HG03095 (cell line): ENCODE data around the gene AHNAK2.
"Not testable (repeated sequence)": the region's sequence is repeated elsewhere in the genome, so short reads cannot be mapped to it uniquely, and the experiment has no call there.

Experiments
- ATAC-seq: cut with Tn5 transposase; IDR thresholded peaks from one replicate; pipeline ENCODE4 v1.9.1; 2021; ENCODE audit warnings: moderate library complexity; ENCODE audit not compliant: unreplicated experiment

Gene AHNAK2

DNA sequence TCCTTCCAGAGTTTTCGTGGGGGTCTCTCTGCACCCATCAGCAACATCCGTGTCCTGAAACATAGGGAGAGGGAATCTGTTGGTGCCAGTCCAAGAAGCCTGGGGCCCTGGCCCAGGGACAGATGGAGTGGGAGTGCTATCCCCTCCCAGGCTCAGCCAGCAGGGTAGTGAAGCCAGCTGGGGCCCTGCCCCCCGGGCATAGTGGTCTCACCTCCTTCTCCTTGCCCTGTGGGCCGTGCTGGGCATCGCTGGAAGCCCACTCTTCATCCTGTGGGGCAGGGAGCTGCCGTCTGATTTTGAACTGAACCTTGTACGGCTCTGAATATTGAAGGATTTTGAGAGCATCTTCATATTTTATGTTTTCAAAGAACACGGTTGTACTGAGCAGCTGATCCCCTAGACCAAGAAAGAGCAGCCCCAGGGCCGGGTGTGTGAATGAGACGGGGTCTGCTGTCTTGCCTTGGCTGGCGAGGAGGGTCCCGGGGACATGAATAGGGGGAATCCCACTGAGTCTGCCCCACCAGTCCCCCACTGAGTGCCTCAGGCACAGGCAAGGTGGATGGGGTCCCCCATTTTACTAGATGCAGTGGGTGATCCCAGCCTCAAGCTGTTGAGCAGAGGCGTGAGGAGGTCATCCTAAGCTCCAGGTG, 23.3 kb downstream of the AHNAK2 start:
- no peak for ATAC-seq

DNA sequence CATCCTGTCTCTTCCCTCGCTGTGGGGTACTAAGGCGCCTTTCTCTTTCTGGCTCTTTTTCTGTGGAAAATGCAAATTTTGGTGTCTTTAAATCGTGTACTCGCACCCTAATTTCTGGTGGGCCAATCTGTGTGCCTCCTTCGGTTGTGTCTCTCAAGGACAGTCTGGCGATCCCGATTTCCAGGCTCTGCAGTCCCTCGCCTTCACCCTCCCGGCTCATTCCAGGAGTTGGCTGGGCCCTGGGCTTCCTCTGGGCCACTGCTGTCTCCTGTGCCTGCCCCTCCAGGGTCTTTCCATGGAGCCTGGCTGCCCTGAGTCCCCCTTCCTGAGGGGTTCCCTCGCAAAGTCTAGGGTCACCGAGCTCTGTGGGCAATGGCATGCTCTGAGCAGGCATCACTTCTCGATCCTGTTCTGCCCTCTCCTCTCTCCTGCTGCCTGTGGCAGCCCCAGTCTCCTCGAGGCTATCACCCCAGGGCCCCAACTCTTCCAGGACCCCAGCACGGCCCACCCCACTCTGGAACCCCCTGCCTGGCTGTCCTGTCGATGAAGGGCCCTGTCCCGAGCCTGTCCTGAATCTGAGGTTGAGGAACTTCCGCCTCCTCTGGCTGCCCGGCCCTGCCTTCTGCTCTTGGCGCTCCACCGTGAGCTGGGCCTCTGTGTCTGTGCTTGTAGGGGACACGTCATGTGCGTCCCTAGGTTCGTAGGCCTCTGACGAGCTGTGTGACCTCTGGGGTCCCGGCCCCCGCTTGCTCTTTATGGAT, 24.1 kb downstream of the AHNAK2 start:
- ATAC-seq, result no peak

DNA sequence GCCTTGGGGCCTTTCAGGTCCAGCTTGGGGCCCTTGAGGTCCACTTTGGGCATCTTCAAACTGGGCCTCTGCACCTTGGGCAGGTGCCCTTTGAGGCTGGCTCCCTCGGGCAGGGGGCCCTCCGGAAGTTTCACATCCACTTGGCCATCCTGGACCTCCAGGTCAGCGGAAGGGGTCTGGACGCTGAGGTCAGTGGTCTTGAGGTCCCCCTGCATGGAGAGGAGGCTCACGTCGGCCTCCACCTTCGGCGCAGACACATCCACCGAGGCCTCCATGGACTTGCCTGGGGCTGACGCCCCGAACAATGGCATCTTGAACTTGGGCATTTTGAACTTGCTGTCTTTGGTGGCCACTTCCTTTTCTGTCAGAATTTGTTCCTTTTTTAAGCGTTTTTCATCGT, 25.1 kb downstream of the AHNAK2 start:
- no peak for ATAC-seq

DNA sequence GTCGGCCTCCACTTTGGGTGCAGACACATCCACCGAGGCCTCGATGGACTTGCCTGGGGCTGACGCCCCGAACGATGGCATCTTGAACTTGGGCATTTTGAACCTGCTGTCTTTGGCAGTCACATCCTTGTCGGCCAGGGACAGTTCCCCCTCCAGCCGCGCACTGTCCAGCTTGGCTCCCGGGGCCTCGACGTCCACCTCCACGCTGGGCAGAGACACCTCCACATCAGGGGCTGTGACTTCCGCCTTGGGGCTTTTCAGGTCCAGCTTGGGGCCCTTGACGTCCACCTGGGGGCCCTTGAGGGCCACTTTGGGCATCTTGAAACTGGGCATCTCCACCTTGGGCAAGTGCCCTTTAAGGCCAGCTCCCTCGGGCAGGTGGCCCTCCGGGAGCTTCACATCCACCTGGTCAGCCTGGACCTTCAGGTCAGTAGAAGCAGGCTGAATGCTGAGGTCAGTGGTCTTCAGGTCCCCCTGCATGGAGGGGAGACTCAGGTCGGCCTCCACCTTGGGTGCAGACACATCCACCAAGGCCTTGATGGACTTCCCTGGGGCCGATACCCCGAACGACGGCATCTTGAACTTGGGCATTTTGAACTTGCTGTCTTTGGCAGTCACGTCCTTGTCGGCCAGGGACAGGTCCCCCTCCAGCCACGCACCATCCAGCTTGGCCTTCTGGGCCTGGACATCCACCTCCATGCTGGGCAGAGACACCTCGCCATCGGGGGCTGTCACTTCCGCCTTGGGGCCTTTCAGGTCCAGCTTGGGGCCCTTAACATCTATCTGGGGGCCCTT, 26.1 kb downstream of the AHNAK2 start:
- ATAC-seq, result not testable (repeated sequence)

DNA sequence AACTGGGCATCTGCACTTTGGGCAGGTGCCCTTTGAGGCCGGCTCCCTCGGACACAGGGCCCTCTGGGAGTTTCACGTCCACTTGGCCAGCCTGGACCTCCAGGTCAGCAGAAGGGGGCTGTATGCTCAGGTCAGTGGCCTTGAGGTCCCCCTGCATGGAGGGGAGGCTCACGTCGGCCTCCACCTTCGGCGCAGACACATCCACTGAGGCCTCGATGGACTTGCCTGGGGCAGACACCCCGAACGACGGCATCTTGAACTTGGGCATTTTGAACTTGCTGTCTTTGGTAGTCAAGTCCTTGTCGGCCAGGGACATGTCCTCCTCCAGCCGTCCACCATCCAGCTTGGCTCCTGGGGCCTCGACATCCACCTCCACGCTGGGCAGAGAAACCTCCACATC, 27.5 kb downstream of the AHNAK2 start:
- not testable (repeated sequence) for ATAC-seq

DNA sequence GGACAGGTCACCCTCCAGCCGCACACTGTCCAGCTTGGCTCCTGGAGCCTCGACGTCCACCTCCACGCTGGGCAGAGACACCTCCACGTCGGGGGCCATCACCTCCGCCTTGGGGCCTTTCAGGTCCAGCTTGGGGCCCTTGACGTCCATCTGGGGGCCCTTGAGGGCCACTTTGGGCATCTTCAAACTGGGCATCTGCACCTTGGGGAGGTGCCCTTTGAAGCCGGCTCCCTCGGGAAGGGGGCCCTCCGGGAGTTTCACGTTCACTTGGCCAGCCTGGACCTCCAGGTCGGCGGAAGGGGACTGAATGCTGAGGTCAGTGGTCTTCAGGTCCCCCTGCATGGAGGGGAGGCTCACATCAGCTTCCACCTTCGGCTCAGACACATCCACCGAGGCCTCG, 28.2 kb downstream of the AHNAK2 start:
- no peak for ATAC-seq

GRCh38 chr14:104949406-104949955, 28.7 kb downstream of the AHNAK2 start:
- ATAC-seq, result not testable (repeated sequence)

GRCh38 chr14:104948736-104949031, 29.5 kb downstream of the AHNAK2 start:
- no peak for ATAC-seq

GRCh38 chr14:104947881-104948735, 30.1 kb downstream of the AHNAK2 start:
- ATAC-seq, result not testable (repeated sequence)

DNA sequence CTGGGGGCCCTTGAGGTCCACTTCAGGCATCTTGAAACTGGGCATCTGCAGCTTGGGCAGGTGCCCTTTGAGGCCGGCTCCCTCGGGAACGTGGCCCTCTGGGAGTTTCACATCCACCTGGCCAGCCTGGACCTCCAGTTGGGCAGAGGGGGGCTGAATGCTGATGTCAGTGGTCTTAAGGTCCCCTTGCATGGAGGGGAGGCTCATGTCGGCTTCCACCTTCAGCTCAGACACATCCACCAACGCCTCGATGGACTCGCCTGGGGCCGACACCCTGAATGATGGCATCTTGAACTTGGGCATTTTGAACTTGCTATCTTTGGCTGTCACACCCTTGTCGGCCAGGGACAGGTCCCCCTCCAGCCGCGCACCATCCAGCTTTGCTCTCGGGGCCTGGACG, 31.0 kb downstream of the AHNAK2 start:
- ATAC-seq, result not testable (repeated sequence)

DNA sequence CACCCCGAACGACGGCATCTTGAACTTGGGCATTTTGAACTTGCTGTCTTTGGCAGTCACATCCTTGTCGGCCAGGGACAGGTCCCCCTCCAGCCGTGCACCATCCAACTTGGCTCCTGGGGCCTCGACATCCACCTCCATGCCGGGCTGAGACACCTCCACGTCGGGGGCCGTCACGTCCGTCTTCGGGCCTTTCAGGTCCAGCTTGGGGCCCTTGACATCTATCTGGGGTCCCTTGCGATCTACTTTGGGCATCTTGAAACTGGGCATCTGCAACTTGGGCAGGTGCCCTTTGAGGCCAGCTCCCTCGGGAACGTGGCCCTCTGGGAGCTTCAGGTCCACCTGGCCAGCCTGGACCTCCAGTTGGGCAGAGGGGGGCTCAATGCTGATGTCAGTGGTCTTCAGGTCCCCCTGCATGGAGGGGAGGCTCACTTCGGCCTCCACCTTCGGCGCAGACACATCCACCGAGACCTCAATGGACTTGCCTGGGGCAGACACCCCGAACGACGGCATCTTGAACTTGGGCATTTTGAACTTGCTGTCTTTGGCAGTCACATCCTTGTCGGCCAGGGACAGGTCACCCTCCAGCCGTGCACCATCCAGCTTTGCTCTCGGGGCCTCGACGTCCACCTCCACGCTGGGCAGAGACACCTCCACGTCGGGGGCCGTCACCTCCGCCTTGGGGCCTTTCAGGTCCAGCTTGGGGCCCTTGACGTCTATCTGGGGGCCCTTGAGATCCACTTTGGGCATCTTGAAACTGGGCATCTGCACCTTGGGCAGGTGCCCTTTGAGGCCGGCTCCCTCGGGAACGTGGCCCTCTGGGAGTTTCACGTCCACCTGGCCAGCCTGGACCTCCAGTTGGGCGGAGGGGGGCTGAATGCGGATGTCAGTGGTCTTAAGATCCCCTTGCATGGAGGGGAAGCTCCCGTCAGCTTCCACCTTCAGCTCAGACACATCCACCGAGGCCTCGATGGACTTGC, 31.9 kb downstream of the AHNAK2 start:
- ATAC-seq, result not testable (repeated sequence)

GRCh38 chr14:104945266-104945665, 32.9 kb downstream of the AHNAK2 start:
- ATAC-seq, result not testable (repeated sequence)

- not testable (repeated sequence) for ATAC-seq
Measured at GRCh38 chr14:104944436-104945205, 33.6 kb downstream of the AHNAK2 start.

- not testable (repeated sequence) for ATAC-seq
Measured at GRCh38 chr14:104944016-104944308, 34.2 kb downstream of the AHNAK2 start.

DNA sequence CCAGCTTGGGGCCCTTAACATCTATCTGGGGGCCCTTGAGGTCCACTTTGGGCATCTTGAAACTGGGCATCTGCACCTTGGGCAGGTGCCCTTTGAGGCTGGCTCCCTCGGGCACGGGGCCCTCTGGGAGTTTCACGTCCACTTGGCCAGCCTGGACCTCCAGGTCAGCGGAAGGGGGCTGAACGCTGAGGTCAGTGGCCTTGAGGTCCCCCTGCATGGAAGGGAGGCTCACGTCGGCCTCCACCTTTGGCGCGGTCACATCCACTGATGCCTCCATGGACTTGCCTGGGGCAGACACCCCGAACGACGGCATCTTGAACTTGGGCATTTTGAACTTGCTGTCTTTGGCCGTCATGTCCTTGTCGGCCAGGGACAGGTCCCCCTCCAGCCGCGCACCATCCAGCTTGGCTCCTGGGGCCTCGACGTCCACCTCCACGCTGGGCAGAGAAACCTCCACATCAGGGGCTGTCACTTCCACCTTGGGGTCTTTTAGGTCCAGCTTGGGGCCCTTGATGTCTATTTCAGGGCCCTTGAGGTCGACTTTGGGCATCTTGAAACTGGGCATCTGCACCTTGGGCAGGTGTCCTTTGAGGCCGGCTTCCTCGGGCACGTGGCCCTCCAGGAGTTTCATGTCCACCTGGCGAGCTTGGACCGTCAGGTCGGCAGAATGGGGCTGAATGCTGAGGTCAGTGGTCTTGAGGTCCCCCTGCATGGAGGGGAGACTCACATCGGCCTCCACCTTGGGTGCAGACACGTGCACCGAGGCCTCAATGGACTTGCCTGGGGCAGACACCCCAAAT, 34.8 kb downstream of the AHNAK2 start:
- not testable (repeated sequence) for ATAC-seq

DNA sequence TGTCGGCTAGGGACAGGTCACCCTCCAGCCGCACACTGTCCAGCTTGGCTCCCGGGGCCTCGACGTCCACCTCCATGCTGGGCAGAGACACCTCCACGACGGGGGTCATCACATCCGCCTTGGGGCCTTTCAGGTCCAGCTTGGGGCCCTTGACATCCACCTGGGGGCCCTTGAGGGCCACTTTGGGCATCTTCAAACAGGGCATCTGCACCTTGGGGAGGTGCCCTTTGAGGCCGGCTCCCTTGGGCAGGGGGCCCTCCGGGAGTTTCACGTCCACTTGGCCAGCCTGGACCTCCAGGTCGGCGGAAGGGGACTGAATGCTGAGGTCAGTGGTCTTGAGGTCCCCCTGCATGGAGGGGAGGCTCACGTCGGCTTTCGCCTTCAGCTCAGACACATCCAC, 35.6 kb downstream of the AHNAK2 start:
- no peak for ATAC-seq

GRCh38 chr14:104941508-104942365, 36.4 kb downstream of the AHNAK2 start:
- no peak for ATAC-seq
